HCT116 (cell line): ENCODE data around the gene CYP3A5. TPM values are rescaled to one million over a fixed set of nuclear protein-coding genes. Genes with fewer than 3 reads are reported as not detected.

Source experiments
- ATAC-seq: fragments of 200-7000 bp; cut with Tn5 transposase; 2 replicates; pipeline ENCODE4 v1.9.1; 2020; ENCODE audit warnings: mild to moderate bottlenecking, moderate library complexity
- BruUV-seq: library from RNA; stranded (reverse); fragments of 400-500 nt; replicated peaks from 2 replicates; lab custom pipeline; 2021; lab: Mats Ljungman, UMichigan
- CTCF ChIA-PET: fragments of 300-600 bp; sonication (Branson Sonifier 250); formaldehyde crosslinking; loops from one replicate; lab custom pipeline; 2021; ENCODE audit warnings: antibody characterized with exemption; lab: Charles Lee
- POLR2A ChIA-PET: fragments of 300-600, 350-600 bp; sonication (Branson Sonifier 250); formaldehyde crosslinking; loops from one replicate; lab custom pipeline; 2021; ENCODE audit warnings: antibody characterized with exemption; lab: Charles Lee
- RAD21 ChIA-PET, 2 experiments: fragments of 300-600 bp; sonication (Branson Sonifier 250); formaldehyde crosslinking; loops; one replicate each; lab custom pipeline; 2023; ENCODE audit warnings: low total read pairs in 2 of 2; ENCODE audit not compliant: uncharacterized antibody in 2 of 2, unreplicated experiment in 2 of 2, low non-redundant PET in 1 of 2; lab: Charles Lee
- DNase-seq: peaks from one replicate; pipeline ENCODE4 v3.0.0-alpha.2; 2010; ENCODE audit warnings: low read depth, low spot score
- H2AFZ ChIP-seq: fragments of 200-600 bp; shearing (Covaris generic), sonication (generic); 2 replicates; pipeline ENCODE4 v1.6.1; 2017; ENCODE audit warnings: low read depth, mixed run types, mixed read lengths, antibody characterized with exemption, low read length; ENCODE audit not compliant: poor library complexity, severe bottlenecking
- H3K27ac ChIP-seq: 2 replicates; pipeline ENCODE4 v1.5.1; 2012; ENCODE audit warnings: low read depth, low read length
- H3K27me3 ChIP-seq: fragments of 200-600 bp; sonication (generic); 2 replicates; pipeline ENCODE4 v1.6.1; 2016; ENCODE audit warnings: mixed run types, low read length, mixed read lengths; ENCODE audit not compliant: insufficient read depth
- H3K36me3 ChIP-seq, 2 experiments: fragments of 200-500 bp in 1 of 2; fragments of 200-600 bp in 1 of 2; sonication (Bioruptor generic) in 1 of 2; sonication (generic) in 1 of 2; 2 replicates each; pipeline versions ENCODE4 v1.5.1 to v1.6.1; 2014 to 2016; ENCODE audit warnings: low read length in 2 of 2, inconsistent platforms in 1 of 2, mixed read lengths in 1 of 2, mixed run types in 1 of 2; ENCODE audit not compliant: insufficient read depth in 2 of 2, control insufficient read depth in 1 of 2
- H3K4me1 ChIP-seq, 2 experiments: fragments of 200-600 bp in 1 of 2; sonication (generic) in 1 of 2; 2 replicates each; pipeline versions ENCODE4 v1.5.1 to v1.6.1; 2012 to 2017; ENCODE audit warnings: low read length in 2 of 2, inconsistent platforms in 1 of 2, mild to moderate bottlenecking in 1 of 2, mixed read lengths in 1 of 2, mixed run types in 1 of 2, moderate library complexity in 1 of 2; ENCODE audit not compliant: insufficient read depth in 2 of 2, control insufficient read depth in 1 of 2
- H3K4me2 ChIP-seq: fragments of 200-600 bp; sonication (generic); 2 replicates; pipeline ENCODE4 v1.6.1; 2017; ENCODE audit warnings: mixed run types, low read length, mixed read lengths
- H3K4me3 ChIP-seq, 2 experiments: fragments of 200-600 bp in 1 of 2; sonication (generic) in 1 of 2; replicated peaks in 1 of 2; 2 replicates each; pipeline ENCODE4 v1.5.1; 2011 to 2016; ENCODE audit warnings: low read length in 2 of 2, control low read depth in 1 of 2, low read depth in 1 of 2, mild to moderate bottlenecking in 1 of 2, mixed read lengths in 1 of 2, mixed run types in 1 of 2
- H3K79me2 ChIP-seq: fragments of 200-600 bp; sonication (generic); 2 replicates; pipeline ENCODE4 v1.6.1; 2017; ENCODE audit warnings: mild to moderate bottlenecking, mixed run types, low read length, moderate library complexity, mixed read lengths; ENCODE audit not compliant: insufficient read depth
- H3K9ac ChIP-seq: fragments of 200-600 bp; sonication (generic); 2 replicates; pipeline ENCODE4 v1.6.1; 2016; ENCODE audit warnings: low read length, mixed read lengths
- H3K9me2 ChIP-seq: fragments of 200-600 bp; sonication (generic), shearing (Covaris generic); 2 replicates; pipeline ENCODE4 v1.6.1; 2017; ENCODE audit warnings: mixed run types, mild to moderate bottlenecking, moderate library complexity; ENCODE audit not compliant: insufficient read depth
- H3K9me3 ChIP-seq, 2 experiments: fragments of 200-500 bp in 1 of 2; fragments of 200-600 bp in 1 of 2; sonication (Bioruptor generic) in 1 of 2; sonication (generic) in 1 of 2; 2 replicates each; pipeline ENCODE4 v1.6.1; 2014 to 2017; ENCODE audit warnings: low read length in 2 of 2, mixed read lengths in 2 of 2, inconsistent platforms in 1 of 2, low read depth in 1 of 2, mild to moderate bottlenecking in 1 of 2, mixed run types in 1 of 2, moderate library complexity in 1 of 2; ENCODE audit not compliant: control insufficient read depth in 1 of 2, insufficient read depth in 1 of 2
- H4K20me1 ChIP-seq: fragments of 200-600 bp; sonication (generic), shearing (Covaris generic); 2 replicates; pipeline ENCODE4 v1.6.1; 2017; ENCODE audit warnings: mixed run types, mild to moderate bottlenecking, moderate library complexity; ENCODE audit not compliant: insufficient read depth
- EZH2phosphoT487 ChIP-seq: fragments of 200-600 bp; IDR thresholded peaks from 2 replicates; pipeline ENCODE4 v1.6.1; 2018; ENCODE audit warnings: antibody characterized with exemption, borderline replicate concordance
- JUND ChIP-seq: IDR thresholded peaks from 2 replicates; pipeline ENCODE4 v1.6.1; 2012
- intact Hi-C: fragments of 100-400 bp; cut with micrococcal nuclease; formaldehyde crosslinking; loops from 2 replicates; pipeline ENCODE4 v1.10.0; 2022
- total RNA-seq: library from RNA; stranded (reverse); gene quantifications from one replicate; pipeline ENCODE4 v1.2.1, GENCODE V29; 2021; ENCODE audit not compliant: unreplicated experiment
- TF ChIP-seq, protein P1 (sequence below), 3 experiments: fragments of 200-600 bp in 1 of 3; sonication (generic) in 1 of 3; IDR thresholded peaks in 2 of 3; conservative IDR thresholded peaks in 1 of 3; 2 replicates each; pipeline ENCODE4 v1.5.1; 2012 to 2017; ENCODE audit warnings: low read depth in 2 of 3, low read length in 2 of 3, antibody characterized with exemption in 1 of 3, borderline replicate concordance in 1 of 3, control low read depth in 1 of 3, mild to moderate bottlenecking in 1 of 3, mixed read lengths in 1 of 3, mixed run types in 1 of 3, moderate library complexity in 1 of 3; ENCODE audit not compliant: insufficient read depth in 1 of 3

The CYP3A5 gene
- total RNA-seq, 1 experiment from 2014 or later = 1.5 TPM

DNA sequence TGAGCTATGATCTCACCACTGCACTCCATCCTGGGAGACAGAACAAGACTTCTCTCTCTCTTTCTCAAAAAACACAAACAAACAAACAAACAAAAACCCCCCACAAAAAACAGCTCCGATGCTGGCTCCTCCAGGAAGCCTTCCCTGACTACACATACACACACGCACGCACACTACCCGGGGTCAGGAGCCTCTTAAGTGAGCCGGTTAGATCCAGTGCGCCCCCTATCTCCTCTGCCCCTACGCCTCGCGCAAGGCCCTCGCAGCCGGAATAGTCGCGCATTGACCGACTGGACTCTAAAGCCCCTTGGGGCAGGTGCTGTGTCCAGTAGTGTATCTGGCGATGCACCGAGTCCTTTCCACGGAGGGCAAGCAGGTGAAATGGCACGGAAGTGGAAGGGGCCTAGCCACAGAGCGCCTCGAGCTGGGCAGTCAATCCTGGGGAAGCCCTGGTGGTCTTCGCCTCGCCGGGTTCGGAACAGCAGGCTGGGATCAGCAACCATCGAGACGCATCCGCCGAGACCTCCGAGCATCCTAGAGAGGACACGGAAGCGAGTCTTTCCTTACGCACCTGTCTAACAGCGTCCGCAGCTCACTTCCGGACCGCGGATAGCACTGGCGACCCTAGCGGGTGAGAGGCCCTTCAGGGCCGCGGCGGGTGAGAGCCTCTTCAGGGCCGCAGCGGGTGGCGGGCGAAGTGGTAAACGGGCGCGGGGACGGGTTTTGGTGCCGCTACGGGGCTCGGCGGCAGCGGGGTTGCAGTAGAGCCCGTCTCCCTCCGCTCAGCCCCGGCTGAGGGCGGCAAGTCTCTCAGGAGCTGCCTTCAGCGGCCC is 63.2 kb downstream of the CYP3A5 start, which contains the start of gene ZSCAN25 (continued):
- TF ChIP-seq, protein P1, sequence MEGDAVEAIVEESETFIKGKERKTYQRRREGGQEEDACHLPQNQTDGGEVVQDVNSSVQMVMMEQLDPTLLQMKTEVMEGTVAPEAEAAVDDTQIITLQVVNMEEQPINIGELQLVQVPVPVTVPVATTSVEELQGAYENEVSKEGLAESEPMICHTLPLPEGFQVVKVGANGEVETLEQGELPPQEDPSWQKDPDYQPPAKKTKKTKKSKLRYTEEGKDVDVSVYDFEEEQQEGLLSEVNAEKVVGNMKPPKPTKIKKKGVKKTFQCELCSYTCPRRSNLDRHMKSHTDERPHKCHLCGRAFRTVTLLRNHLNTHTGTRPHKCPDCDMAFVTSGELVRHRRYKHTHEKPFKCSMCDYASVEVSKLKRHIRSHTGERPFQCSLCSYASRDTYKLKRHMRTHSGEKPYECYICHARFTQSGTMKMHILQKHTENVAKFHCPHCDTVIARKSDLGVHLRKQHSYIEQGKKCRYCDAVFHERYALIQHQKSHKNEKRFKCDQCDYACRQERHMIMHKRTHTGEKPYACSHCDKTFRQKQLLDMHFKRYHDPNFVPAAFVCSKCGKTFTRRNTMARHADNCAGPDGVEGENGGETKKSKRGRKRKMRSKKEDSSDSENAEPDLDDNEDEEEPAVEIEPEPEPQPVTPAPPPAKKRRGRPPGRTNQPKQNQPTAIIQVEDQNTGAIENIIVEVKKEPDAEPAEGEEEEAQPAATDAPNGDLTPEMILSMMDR (IDR thresholded peaks at IDR 0.05 in 2 of 3, conservative IDR thresholded peaks at IDR 0.05 in 1 of 3; ENCODE audit: borderline replicate concordance in 1 of 3, insufficient read depth in 1 of 3, low read depth in 2 of 3, low read length in 2 of 3) = peak; percentile 43 to 53 (median 51)
- TF ChIP-seq JUND = no peak; the same call in 1 of the 2 replicates

DNA sequence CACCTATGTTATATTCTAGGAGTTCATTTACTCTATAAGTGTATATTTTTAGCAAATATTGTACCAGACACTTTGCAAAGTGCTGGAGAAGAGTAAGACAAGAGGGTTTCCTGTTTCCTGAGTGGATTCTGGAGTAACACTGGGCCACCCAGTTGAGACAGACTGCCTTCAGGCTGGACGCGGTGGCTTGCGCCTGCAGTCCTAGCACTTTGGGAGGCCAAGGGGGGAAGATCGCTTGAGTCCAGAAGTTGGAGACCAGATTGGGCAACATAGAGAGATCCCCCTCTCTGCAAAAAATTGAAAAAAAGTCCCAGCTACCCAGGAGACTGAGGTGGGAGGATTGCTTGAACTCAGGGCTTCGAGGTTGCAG is 63.8 kb downstream of the CYP3A5 start:
- intact Hi-C loops = loop anchor here (5.0 to 10.0 kb wide), 3 partner anchors 59 to 114 kb away; partner anchors contain the start of genes ZKSCAN5, ZNF394 and ZNF655
- ChIA-PET POLR2A (interaction anchor here (0.7 to 1.9 kb wide), 4 partner anchors 11 to 116 kb away, joined by 3 to 6 read pairs (median 4); partner anchors contain the start of genes ZKSCAN5, ZNF394 and ZNF655), RAD21 (no interaction called here), CTCF (no interaction called here)
- H3K4me2 ChIP-seq = peak overlapping the region; percentile 92
- no peaks in the 10 kb centered on the region for H3K9me2 ChIP-seq
- no peaks in the 10 kb centered on the region for H3K27me3 ChIP-seq
- H4K20me1 ChIP-seq = no peaks in the 10 kb centered on the region
- H3K27ac ChIP-seq = peak overlapping the region; percentile 61
- H3K79me2 ChIP-seq = peaks cover 36% of the 10 kb centered on the region
- peak overlapping the region; percentile 99 for H3K4me3 ChIP-seq
- H3K9me3 ChIP-seq = no peaks in the 10 kb centered on the region
- peak overlapping the region; percentile 97 for H3K9ac ChIP-seq
- TF ChIP-seq, protein P1 (IDR thresholded peaks at IDR 0.05 in 2 of 3, conservative IDR thresholded peaks at IDR 0.05 in 1 of 3; ENCODE audit: borderline replicate concordance in 1 of 3, insufficient read depth in 1 of 3, low read depth in 2 of 3, low read length in 2 of 3) = no peak
- no peak for TF ChIP-seq EZH2phosphoT487
- H3K36me3 ChIP-seq = peaks cover 21 to 22% of the 10 kb centered on the region in 2 experiments; a peak in 3 of 4 replicates
- DNase-seq = no peak
- ATAC-seq = peak; percentile 5; the same call in 1 of the 2 replicates
- H3K4me1 ChIP-seq = peaks cover 9 to 24% of the 10 kb centered on the region in 2 experiments
- H2AFZ ChIP-seq = peak overlapping the region; percentile 75
- BruUV-seq = no TSS peak
